Right atrium auricular region (tissue), 2 donors: ENCODE results near the gene SMURF1. TPM values are rescaled to one million over a fixed set of nuclear protein-coding genes. Genes with fewer than 3 reads are reported as not detected.
A peak's percentile ranks its signal among the peaks of the same experiment; 100 is the strongest.

ENCODE experiments used
- DNase-seq: peaks from one replicate; pipeline ENCODE4 v3.0.0-alpha.2; 2019; ENCODE audit warnings: low spot score
- H3K27ac ChIP-seq, 2 donors: fragments of 200-600 bp; sonication (generic); 1 replicate in 1 of 2; 2 replicates in 1 of 2; pipeline ENCODE4 v1.5.1; 2016 to 2019
- H3K27me3 ChIP-seq, 2 donors: fragments of 200-600 bp; sonication (generic); one replicate each; pipeline versions ENCODE4 v1.5.1 to v1.6.0; 2017 to 2019
- H3K36me3 ChIP-seq: fragments of 200-600 bp; sonication (generic); one replicate; pipeline ENCODE4 v1.5.1; 2016
- H3K4me1 ChIP-seq, 2 donors: fragments of 200-600 bp; sonication (generic); one replicate each; pipeline versions ENCODE4 v1.5.1 to v1.6.0; 2017 to 2019
- H3K4me3 ChIP-seq, 2 donors: fragments of 200-600 bp; sonication (generic); 1 replicate in 1 of 2; 2 replicates in 1 of 2; pipeline ENCODE4 v1.5.1; 2017 to 2019; ENCODE audit warnings: mild to moderate bottlenecking in 1 of 2, moderate library complexity in 1 of 2
- H3K9me3 ChIP-seq, 2 donors: fragments of 200-600 bp; sonication (generic); one replicate each; pipeline ENCODE4 v1.5.1; 2019
- total RNA-seq, 2 donors: library from RNA; depleted of rRNA; stranded (reverse); fragments of >200 nt; gene quantifications; one replicate each; pipeline ENCODE4 v1.1.0, GENCODE V29; 2016
- TF ChIP-seq, protein P1 (sequence below), 2 donors: fragments of 200-600 bp; sonication (generic); IDR thresholded peaks; one replicate each; pipeline ENCODE4 v1.5.1; 2019; ENCODE audit warnings: antibody characterized with exemption in 2 of 2

The SMURF1 gene
- 10 to 100 TPM in 1 of 2 donors, 1 to 10 TPM in 1; 9.0 to 14.3 TPM for total RNA-seq

- peaks cover 0 to 38% of the 10 kb centered on the region in 2 donors for H3K4me1 ChIP-seq
- peak; percentile 60 for DNase-seq
- peak within 1 kb of the TSS; percentile 94 to 98 for H3K27ac ChIP-seq
- TF ChIP-seq, protein P1, sequence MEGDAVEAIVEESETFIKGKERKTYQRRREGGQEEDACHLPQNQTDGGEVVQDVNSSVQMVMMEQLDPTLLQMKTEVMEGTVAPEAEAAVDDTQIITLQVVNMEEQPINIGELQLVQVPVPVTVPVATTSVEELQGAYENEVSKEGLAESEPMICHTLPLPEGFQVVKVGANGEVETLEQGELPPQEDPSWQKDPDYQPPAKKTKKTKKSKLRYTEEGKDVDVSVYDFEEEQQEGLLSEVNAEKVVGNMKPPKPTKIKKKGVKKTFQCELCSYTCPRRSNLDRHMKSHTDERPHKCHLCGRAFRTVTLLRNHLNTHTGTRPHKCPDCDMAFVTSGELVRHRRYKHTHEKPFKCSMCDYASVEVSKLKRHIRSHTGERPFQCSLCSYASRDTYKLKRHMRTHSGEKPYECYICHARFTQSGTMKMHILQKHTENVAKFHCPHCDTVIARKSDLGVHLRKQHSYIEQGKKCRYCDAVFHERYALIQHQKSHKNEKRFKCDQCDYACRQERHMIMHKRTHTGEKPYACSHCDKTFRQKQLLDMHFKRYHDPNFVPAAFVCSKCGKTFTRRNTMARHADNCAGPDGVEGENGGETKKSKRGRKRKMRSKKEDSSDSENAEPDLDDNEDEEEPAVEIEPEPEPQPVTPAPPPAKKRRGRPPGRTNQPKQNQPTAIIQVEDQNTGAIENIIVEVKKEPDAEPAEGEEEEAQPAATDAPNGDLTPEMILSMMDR (IDR thresholded peaks at IDR 0.05): peak in 1 of 2 donors; percentile 39
- H3K27me3 ChIP-seq: no peaks in the 10 kb centered on the region
- peak within 1 kb of the TSS; percentile 77 to 100 for H3K4me3 ChIP-seq
- H3K36me3 ChIP-seq: no peaks in the 10 kb centered on the region
- no peaks in the 10 kb centered on the region for H3K9me3 ChIP-seq
These were observed at the start of gene SMURF1 for GRCh38 chr7:99143853-99144672. SMURF1 (minus strand) TSS chr7:99144108; CDS start chr7:99143780, 328 bp downstream.

DNA sequence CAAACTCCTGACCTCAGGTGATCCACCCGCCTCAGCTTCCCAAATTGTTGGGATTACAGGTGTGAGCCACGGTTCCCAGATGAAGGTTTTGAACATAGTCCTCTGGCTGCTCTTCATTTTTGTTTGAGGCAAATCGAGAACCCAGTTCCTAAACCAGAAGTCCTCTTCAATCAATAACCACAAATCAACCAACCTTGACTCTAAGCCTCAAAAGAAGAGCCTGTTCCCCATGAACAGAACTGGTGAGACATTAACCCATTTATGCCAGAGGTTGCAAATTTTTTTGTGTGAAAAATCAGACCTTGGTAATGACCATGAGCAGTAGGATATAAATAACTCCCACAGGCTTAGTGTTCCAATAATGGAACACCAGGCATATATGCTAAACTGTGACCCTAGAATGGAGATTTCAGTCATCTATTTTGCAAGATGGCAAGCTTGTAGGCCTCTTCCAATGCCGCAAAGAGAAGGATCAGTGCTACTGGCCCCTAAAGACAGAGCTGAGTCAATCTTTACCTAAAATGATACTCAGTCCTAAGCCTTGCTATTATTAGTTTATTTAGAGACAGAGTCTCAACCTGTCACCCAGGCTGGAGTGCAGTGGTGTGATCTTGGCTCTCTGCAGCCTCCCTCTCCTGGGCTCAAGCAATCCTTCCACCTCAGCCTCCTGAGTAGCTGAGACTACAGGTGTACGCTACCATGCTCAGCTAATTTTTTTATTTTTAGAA is 48.1 kb upstream of the SMURF1 start:
- DNase-seq: no peak
- no peaks in the 10 kb centered on the region for H3K36me3 ChIP-seq
- no peak overlapping the region for H3K27ac ChIP-seq
- TF ChIP-seq, protein P1 (IDR thresholded peaks at IDR 0.05): no peak
- no peaks in the 10 kb centered on the region for H3K4me1 ChIP-seq
- H3K4me3 ChIP-seq: no peak overlapping the region
- no peaks in the 10 kb centered on the region for H3K27me3 ChIP-seq
- H3K9me3 ChIP-seq: peaks cover 0 to 2% of the 10 kb centered on the region in 2 donors

- Histone ChIP-seq H3K36me3 (no peaks in the 10 kb centered on the region), H3K9me3 (no peaks in the 10 kb centered on the region), H3K27ac (no peak overlapping the region), H3K4me3 (no peak overlapping the region), H3K27me3 (no peaks in the 10 kb centered on the region), H3K4me1 (no peaks in the 10 kb centered on the region)
- TF ChIP-seq, protein P1 (IDR thresholded peaks at IDR 0.05): no peak
- no peak for DNase-seq
These were observed 46.6 kb upstream of the SMURF1 start for GRCh38 chr7:99190359-99191009.

- Histone ChIP-seq H3K9me3 (no peaks in the 10 kb centered on the region), H3K36me3 (no peaks in the 10 kb centered on the region), H3K27ac (no peak overlapping the region), H3K4me1 (no peaks in the 10 kb centered on the region), H3K27me3 (no peaks in the 10 kb centered on the region), H3K4me3 (no peak overlapping the region)
- TF ChIP-seq, protein P1 (IDR thresholded peaks at IDR 0.05): no peak
- DNase-seq: no peak
These were observed 45.3 kb upstream of the SMURF1 start for GRCh38 chr7:99189222-99189621.

DNA sequence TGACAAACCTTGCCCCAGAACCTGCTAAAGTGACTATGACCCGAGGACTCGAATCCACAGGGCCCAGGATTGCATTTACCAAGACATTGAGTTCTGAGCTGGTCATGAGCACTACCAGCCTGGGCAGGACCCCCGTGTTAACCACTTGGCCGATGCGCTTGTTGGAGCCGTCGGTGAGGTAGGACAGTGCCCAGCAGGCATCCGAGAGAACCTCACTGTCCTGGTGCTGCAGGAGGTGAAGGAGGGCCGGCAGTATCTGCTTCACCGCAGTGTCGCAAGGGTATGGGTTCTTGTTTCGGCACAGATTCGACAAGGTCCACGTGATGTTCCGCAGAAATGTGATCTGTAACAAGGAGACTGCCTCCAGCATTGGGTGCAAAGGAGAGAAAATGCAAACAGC is 44.3 kb upstream of the SMURF1 start:
- no peaks in the 10 kb centered on the region for H3K27me3 ChIP-seq
- H3K27ac ChIP-seq: no peak overlapping the region
- no peak for DNase-seq
- no peak overlapping the region for H3K4me3 ChIP-seq
- H3K9me3 ChIP-seq: no peaks in the 10 kb centered on the region
- H3K4me1 ChIP-seq: no peaks in the 10 kb centered on the region
- no peaks in the 10 kb centered on the region for H3K36me3 ChIP-seq
- TF ChIP-seq, protein P1 (IDR thresholded peaks at IDR 0.05): no peak
